Pancreas (tissue), 10 donors: ENCODE results near the gene SDCBP2. TPM values are rescaled to one million over a fixed set of nuclear protein-coding genes. Genes with fewer than 3 reads are reported as not detected.
"Not testable (repeated sequence)": the region's sequence is repeated elsewhere in the genome, so short reads cannot be mapped to it uniquely, and the experiment has no call there.

Experiments used
- ATAC-seq, 4 donors: fragments of 200-7000 bp; cut with Tn5 transposase; one replicate each; pipeline versions ENCODE4 v1.8.0 to v1.9.1; 2020; ENCODE audit warnings: mild to moderate bottlenecking in 4 of 4, moderate library complexity in 4 of 4
- DNase-seq, 6 donors: peaks; one replicate each; pipeline ENCODE4 v3.0.0-alpha.2; 2020
- FAIRE-seq: peaks from 2 replicates; lab custom pipeline; 2012; peaks lifted over from hg19 to GRCh38; lab: Jason Lieb, UNC
- H3K27ac ChIP-seq, 4 donors: fragments of 200-600 bp; sonication (generic); 1 replicate in 3 of 4; 2 replicates in 1 of 4; pipeline versions ENCODE4 v1.5.0 to v1.8.0; 2020
- H3K27me3 ChIP-seq, 4 donors: fragments of 200-600 bp; one replicate each; pipeline ENCODE4 v1.8.0; 2021
- H3K36me3 ChIP-seq, 3 donors: fragments of 200-600 bp; sonication (generic) in 1 of 3; one replicate each; pipeline versions ENCODE4 v1.5.0 to v1.8.0; 2020 to 2021
- H3K4me1 ChIP-seq, 3 donors: fragments of 200-600 bp; one replicate each; pipeline ENCODE4 v1.8.0; 2021
- H3K4me3 ChIP-seq, 4 donors: fragments of 200-600 bp; sonication (generic) in 2 of 4; one replicate each; pipeline versions ENCODE4 v1.5.0 to v1.8.0; 2020 to 2021
- H3K9me3 ChIP-seq, 4 donors: fragments of 200-600 bp; one replicate each; pipeline ENCODE4 v1.8.0; 2021
- CTCF ChIP-seq, 4 donors: fragments of 200-600 bp; sonication (generic) in 3 of 4; IDR thresholded peaks; one replicate each; pipeline versions ENCODE4 v1.5.0 to v1.8.0; 2021; ENCODE audit warnings: antibody characterized with exemption in 4 of 4
- WGBS, 2 donors: extraction: QIAGEN DNeasy Blood & Tissue Kit; methylation state at CpG; one replicate each; pipeline ENCODE4 v1.1.7; 2013; 5-methylcytosine and 5-hydroxymethylcytosine counted together
- intact Hi-C, 3 donors: fragments of 100-400 bp; cut with DNase I; formaldehyde crosslinking; loops; one replicate each; pipeline versions ENCODE4 v1.11.1 to v1.14.2; 2022
- polyA plus RNA-seq, 2 donors: library from polyadenylated mRNA; stranded (reverse); fragments of 200-250 nt; gene quantifications; one replicate each; pipeline ENCODE4 v1.2.3, GENCODE V29; 2013
- total RNA-seq, 6 donors: library from RNA; stranded (reverse); fragmentation: NEBNext Ultra II Directional in 4 of 6; extraction: Animal tissue kit (Norgen Biotek cat#: 25700) in 4 of 6; gene quantifications; one replicate each; pipeline versions ENCODE4 v1.2.1 to v1.2.4, GENCODE V29; 2021 to 2023
- donor health status: healthy with polysubstance abuse.
- donor health status: DM: no; HTN: no; CAD: no; lungs with moderate emphysema.
- donor health status: DM: no; HTN: no; CAD: no.
- donor health status: control.
- donor health status: control.
- donor health status: Bipolar disorder and iron deficiency.
- donor health status: DM: yes; HTN: yes; CAD: no.
- donor health status: DM: no; HTN: no; CAD: no.
- donor health status: DM: no; HTN: no; CAD: no.
- donor health status: DM: yes; HTN: yes; CAD: no.

The SDCBP2 gene
- total and polyA plus RNA-seq, 8 donors, result 4.7 to 23.8 (median 12.0) TPM

GRCh38 chr20:1353956-1354355 lies 25.0 kb upstream of the SDCBP2 start:
- Histone ChIP-seq H3K36me3 (no peaks in the 10 kb centered on the region), H3K27ac (no peak overlapping the region), H3K9me3 (no peaks in the 10 kb centered on the region), H3K4me1 (no peaks in the 10 kb centered on the region), H3K27me3 (no peaks in the 10 kb centered on the region), H3K4me3 (no peak overlapping the region)
- intact Hi-C loops, result no loop called here
- TF ChIP-seq CTCF (IDR thresholded peaks at IDR 0.05), result no peak
- FAIRE-seq (no peak), ATAC-seq (no peak), DNase-seq (no peak)

GRCh38 chr20:1346315-1346969 lies 17.5 kb upstream of the SDCBP2 start:
- no peak overlapping the region for H3K4me3 ChIP-seq
- peaks cover 0 to 2% (median 0%) of the 10 kb centered on the region in 3 donors for H3K36me3 ChIP-seq
- no peak overlapping the region for H3K27ac ChIP-seq
- H3K9me3 ChIP-seq, result no peaks in the 10 kb centered on the region
- no peak for FAIRE-seq
- no peak for DNase-seq
- no peak for TF ChIP-seq CTCF (IDR thresholded peaks at IDR 0.05)
- ATAC-seq, result no peak
- 88 to 93% methylated on average over 2 of the region's 2 CpGs for WGBS, 2 donors
- intact Hi-C loops, result no loop called here
- no peaks in the 10 kb centered on the region for H3K27me3 ChIP-seq
- H3K4me1 ChIP-seq, result no peaks in the 10 kb centered on the region

- H3K4me3 ChIP-seq, result no peak overlapping the region
- peaks cover 0 to 2% (median 0%) of the 10 kb centered on the region in 3 donors for H3K36me3 ChIP-seq
- TF ChIP-seq CTCF (IDR thresholded peaks at IDR 0.05), result no peak
- no peaks in the 10 kb centered on the region for H3K27me3 ChIP-seq
- intact Hi-C loops, result no loop called here
- DNase-seq (no peak), ATAC-seq (no peak), FAIRE-seq (no peak)
- WGBS, 2 donors, result 97 to 100% methylated on average over 1 of the region's 1 CpG
- no peak overlapping the region for H3K27ac ChIP-seq
- H3K4me1 ChIP-seq, result no peaks in the 10 kb centered on the region
- H3K9me3 ChIP-seq, result no peaks in the 10 kb centered on the region
Measured at GRCh38 chr20:1345756-1346093, 16.8 kb upstream of the SDCBP2 start.

- intact Hi-C loops, result no loop called here
- Histone ChIP-seq H3K36me3 (peaks cover 0 to 2% (median 0%) of the 10 kb centered on the region in 3 donors), H3K9me3 (no peaks in the 10 kb centered on the region), H3K27ac (no peak overlapping the region), H3K4me3 (no peak overlapping the region), H3K4me1 (no peaks in the 10 kb centered on the region), H3K27me3 (no peaks in the 10 kb centered on the region)
- ATAC-seq (no peak), DNase-seq (no peak), FAIRE-seq (no peak)
- no peak for TF ChIP-seq CTCF (IDR thresholded peaks at IDR 0.05)
- 84 to 96% methylated on average over 4 of the region's 4 CpGs for WGBS, 2 donors
Measured at GRCh38 chr20:1345030-1345755, 16.3 kb upstream of the SDCBP2 start.

- DNase-seq, H3K4me1 ChIP-seq, ATAC-seq, intact Hi-C loops, H3K27ac ChIP-seq, H3K27me3 ChIP-seq, H3K36me3 ChIP-seq, FAIRE-seq, H3K9me3 ChIP-seq, H3K4me3 ChIP-seq: not testable (repeated sequence)
- WGBS, 2 donors, result 89 to 91% methylated on average over 8 of the region's 8 CpGs
Measured at GRCh38 chr20:1343446-1344124, 14.6 kb upstream of the SDCBP2 start.
